OCI-LY1 (cell line): Measurements from ENCODE around the gene NR1D2.

Experiments
- CTCF ChIP-seq: fragments of 200-600 bp; sonication (generic), shearing (Covaris generic); IDR thresholded peaks from 2 replicates; pipeline ENCODE4 v1.5.1; 2017; ENCODE audit warnings: mild to moderate bottlenecking, antibody characterized with exemption, low read length, moderate library complexity, mixed read lengths
- EZH2 ChIP-seq: fragments of 200-600 bp; sonication (generic), shearing (Covaris generic); IDR thresholded peaks from 2 replicates; pipeline ENCODE4 v1.8.0; 2017; ENCODE audit warnings: borderline replicate concordance, mixed run types, mild to moderate bottlenecking, antibody characterized with exemption, low read length, moderate library complexity, mixed read lengths

- TF ChIP-seq CTCF = no peak
- TF ChIP-seq EZH2 = no peak
These were observed 29.5 kb upstream of the NR1D2 start for GRCh38 chr3:23915537-23916108.
